NCI-H2227 (cell line): Measurements from ENCODE around the gene OR7D2.

Experiments
- DNase-seq: peaks from one replicate; lab custom pipeline; 2025; ENCODE audit not compliant: unreplicated experiment; lab: John Stamatoyannopoulos, UW

OR7D2 gene

GRCh38 chr19:9178901-9179300, at the start of gene OR7D2:
TSS of gene OR7D2 (plus strand) at chr19:9178979. CDS start at chr19:9185782, 6,803 bp downstream.
- DNase-seq: no peak

GRCh38 chr19:9130965-9131364, 47.8 kb upstream of the OR7D2 start:
- DNase-seq: no peak

- no peak for DNase-seq
Measured at GRCh38 chr19:9132422-9132821, 46.4 kb upstream of the OR7D2 start.

GRCh38 chr19:9139609-9140158, 39.1 kb upstream of the OR7D2 start:
- no peak for DNase-seq

GRCh38 chr19:9140159-9140874, 38.5 kb upstream of the OR7D2 start, which contains the start of gene ZNF317:
TSS of gene ZNF317 (plus strand) at chr19:9140397. CDS start at chr19:9156017, 15,620 bp downstream.
- peak; percentile 92 for DNase-seq

- no peak for DNase-seq
Measured at GRCh38 chr19:9144920-9145319, 33.9 kb upstream of the OR7D2 start.

- DNase-seq: no peak
Measured at GRCh38 chr19:9146882-9147281, 31.9 kb upstream of the OR7D2 start.

GRCh38 chr19:9148697-9149096, 30.1 kb upstream of the OR7D2 start:
- DNase-seq: no peak

- DNase-seq: no peak
Measured at GRCh38 chr19:9149997-9150396, 28.8 kb upstream of the OR7D2 start.

GRCh38 chr19:9150650-9151049, 28.1 kb upstream of the OR7D2 start:
- DNase-seq: no peak

GRCh38 chr19:9151367-9151766, 27.4 kb upstream of the OR7D2 start:
- no peak for DNase-seq

- DNase-seq: no peak
Measured at GRCh38 chr19:9155591-9155990, 23.2 kb upstream of the OR7D2 start.

GRCh38 chr19:9156304-9156703, 22.5 kb upstream of the OR7D2 start:
- no peak for DNase-seq

- DNase-seq: no peak
Measured at GRCh38 chr19:9159891-9160290, 18.9 kb upstream of the OR7D2 start.

GRCh38 chr19:9161427-9161826, 17.4 kb upstream of the OR7D2 start:
- no peak for DNase-seq

- DNase-seq: no peak
Measured at GRCh38 chr19:9165261-9165660, 13.5 kb upstream of the OR7D2 start.

- no peak for DNase-seq
Measured at GRCh38 chr19:9166846-9167245, 11.9 kb upstream of the OR7D2 start.

- DNase-seq: no peak
Measured at GRCh38 chr19:9171393-9171991, 7.3 kb upstream of the OR7D2 start.

- DNase-seq: no peak
Measured at GRCh38 chr19:9175326-9175725, 3.5 kb upstream of the OR7D2 start.

GRCh38 chr19:9183000-9183399, 4.2 kb downstream of the OR7D2 start:
- DNase-seq: no peak

GRCh38 chr19:9187191-9187590, 8.4 kb downstream of the OR7D2 start:
- DNase-seq: no peak

GRCh38 chr19:9189535-9189934, 10.8 kb downstream of the OR7D2 start:
- DNase-seq: no peak
